Measurements from ENCODE around the gene UGT1A9.

DNA sequence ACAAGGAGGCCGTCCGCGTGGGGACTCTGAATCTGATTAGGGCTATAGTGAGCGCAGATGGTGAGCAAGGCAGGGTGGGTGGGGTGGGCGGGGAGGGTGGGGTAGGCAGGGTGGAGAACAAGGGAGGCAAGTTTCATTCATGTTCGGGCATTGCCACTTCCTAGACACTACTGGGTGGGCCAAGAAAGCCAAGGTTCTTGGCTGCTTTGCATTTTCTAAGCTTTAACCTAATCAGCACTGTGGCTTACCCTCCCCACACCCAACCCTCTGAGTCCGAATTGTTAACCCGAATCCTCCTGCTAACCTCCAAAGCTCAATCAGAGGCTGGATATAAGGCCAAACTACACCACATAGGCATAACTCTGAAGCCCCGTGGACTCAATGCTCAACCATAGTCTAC is 124.6 kb downstream of the UGT1A9 start:
- TF ChIP-seq, protein P1, sequence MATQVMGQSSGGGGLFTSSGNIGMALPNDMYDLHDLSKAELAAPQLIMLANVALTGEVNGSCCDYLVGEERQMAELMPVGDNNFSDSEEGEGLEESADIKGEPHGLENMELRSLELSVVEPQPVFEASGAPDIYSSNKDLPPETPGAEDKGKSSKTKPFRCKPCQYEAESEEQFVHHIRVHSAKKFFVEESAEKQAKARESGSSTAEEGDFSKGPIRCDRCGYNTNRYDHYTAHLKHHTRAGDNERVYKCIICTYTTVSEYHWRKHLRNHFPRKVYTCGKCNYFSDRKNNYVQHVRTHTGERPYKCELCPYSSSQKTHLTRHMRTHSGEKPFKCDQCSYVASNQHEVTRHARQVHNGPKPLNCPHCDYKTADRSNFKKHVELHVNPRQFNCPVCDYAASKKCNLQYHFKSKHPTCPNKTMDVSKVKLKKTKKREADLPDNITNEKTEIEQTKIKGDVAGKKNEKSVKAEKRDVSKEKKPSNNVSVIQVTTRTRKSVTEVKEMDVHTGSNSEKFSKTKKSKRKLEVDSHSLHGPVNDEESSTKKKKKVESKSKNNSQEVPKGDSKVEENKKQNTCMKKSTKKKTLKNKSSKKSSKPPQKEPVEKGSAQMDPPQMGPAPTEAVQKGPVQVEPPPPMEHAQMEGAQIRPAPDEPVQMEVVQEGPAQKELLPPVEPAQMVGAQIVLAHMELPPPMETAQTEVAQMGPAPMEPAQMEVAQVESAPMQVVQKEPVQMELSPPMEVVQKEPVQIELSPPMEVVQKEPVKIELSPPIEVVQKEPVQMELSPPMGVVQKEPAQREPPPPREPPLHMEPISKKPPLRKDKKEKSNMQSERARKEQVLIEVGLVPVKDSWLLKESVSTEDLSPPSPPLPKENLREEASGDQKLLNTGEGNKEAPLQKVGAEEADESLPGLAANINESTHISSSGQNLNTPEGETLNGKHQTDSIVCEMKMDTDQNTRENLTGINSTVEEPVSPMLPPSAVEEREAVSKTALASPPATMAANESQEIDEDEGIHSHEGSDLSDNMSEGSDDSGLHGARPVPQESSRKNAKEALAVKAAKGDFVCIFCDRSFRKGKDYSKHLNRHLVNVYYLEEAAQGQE (IDR thresholded peaks at IDR 0.05; ENCODE audit: borderline replicate concordance in 1 of 2, low read depth in 1 of 2, low read length in 2 of 2), result no peak
- no peak for TF ChIP-seq GATAD1 (CRISPR knock-in tag; IDR thresholded peaks at IDR 0.05)
- TF ChIP-seq HIVEP1 (CRISPR knock-in tag; IDR thresholded peaks at IDR 0.05), result no peak
- no peak for TF ChIP-seq NFIC (IDR thresholded peaks at IDR 0.05; ENCODE audit: low read length)
- TF ChIP-seq, protein P2, sequence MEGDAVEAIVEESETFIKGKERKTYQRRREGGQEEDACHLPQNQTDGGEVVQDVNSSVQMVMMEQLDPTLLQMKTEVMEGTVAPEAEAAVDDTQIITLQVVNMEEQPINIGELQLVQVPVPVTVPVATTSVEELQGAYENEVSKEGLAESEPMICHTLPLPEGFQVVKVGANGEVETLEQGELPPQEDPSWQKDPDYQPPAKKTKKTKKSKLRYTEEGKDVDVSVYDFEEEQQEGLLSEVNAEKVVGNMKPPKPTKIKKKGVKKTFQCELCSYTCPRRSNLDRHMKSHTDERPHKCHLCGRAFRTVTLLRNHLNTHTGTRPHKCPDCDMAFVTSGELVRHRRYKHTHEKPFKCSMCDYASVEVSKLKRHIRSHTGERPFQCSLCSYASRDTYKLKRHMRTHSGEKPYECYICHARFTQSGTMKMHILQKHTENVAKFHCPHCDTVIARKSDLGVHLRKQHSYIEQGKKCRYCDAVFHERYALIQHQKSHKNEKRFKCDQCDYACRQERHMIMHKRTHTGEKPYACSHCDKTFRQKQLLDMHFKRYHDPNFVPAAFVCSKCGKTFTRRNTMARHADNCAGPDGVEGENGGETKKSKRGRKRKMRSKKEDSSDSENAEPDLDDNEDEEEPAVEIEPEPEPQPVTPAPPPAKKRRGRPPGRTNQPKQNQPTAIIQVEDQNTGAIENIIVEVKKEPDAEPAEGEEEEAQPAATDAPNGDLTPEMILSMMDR (CRISPR knock-in tag; IDR thresholded peaks at IDR 0.05), result no peak
- TF ChIP-seq SNAPC2 (CRISPR knock-in tag; IDR thresholded peaks at IDR 0.05), result no peak
- no peak for TF ChIP-seq NFE2L1 (CRISPR knock-in tag; IDR thresholded peaks at IDR 0.05; ENCODE audit: borderline replicate concordance)
- TF ChIP-seq ETV6 (CRISPR knock-in tag; conservative IDR thresholded peaks at IDR 0.05), result no peak
- TF ChIP-seq ZBTB7A (CRISPR knock-in tag; IDR thresholded peaks at IDR 0.05), result no peak
- TF ChIP-seq MXI1 (IDR thresholded peaks at IDR 0.05; ENCODE audit: borderline replicate concordance, low read depth, low read length), result no peak
- TF ChIP-seq, protein P3, sequence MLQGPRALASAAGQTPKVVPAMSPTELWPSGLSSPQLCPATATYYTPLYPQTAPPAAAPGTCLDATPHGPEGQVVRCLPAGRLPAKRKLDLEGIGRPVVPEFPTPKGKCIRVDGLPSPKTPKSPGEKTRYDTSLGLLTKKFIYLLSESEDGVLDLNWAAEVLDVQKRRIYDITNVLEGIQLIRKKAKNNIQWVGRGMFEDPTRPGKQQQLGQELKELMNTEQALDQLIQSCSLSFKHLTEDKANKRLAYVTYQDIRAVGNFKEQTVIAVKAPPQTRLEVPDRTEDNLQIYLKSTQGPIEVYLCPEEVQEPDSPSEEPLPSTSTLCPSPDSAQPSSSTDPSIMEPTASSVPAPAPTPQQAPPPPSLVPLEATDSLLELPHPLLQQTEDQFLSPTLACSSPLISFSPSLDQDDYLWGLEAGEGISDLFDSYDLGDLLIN (CRISPR knock-in tag; IDR thresholded peaks at IDR 0.05; ENCODE audit: borderline replicate concordance), result no peak
